ENCODE results near the gene NUP205. TPM values are rescaled to one million over a fixed set of nuclear protein-coding genes. Genes with fewer than 3 reads are reported as not detected.

Gene NUP205
- total RNA-seq, 1 experiment from 2014 or later, result 90.4 TPM

DNA sequence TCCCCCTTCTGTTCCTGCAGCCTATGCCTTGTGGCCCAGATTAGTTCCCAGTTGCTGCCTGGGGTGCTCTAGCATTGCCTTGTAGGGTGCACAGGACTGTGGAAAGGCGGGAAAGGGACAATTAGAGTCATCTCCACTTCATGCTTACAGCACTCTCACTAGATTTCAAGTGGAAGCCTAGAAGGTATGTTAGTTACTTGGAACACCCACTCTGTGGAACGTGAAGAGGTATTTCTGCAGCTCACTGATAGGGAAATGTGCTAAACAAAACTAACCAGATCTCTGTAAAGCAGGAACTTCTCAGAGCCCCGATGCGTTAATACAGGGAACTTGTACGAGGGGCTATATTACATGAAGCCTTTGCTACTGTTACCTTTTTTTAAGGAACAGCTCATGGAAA is 124.0 kb downstream of the NUP205 start:
- Histone ChIP-seq H3K4me1 (ENCODE audit: control insufficient read depth, insufficient read depth, low read length) (no peaks in the 10 kb centered on the region), H3K9me3 (ENCODE audit: control insufficient read depth, insufficient read depth, low read depth, low read length) (no peaks in the 10 kb centered on the region)
- CTCF ChIA-PET, result no interaction called here

DNA sequence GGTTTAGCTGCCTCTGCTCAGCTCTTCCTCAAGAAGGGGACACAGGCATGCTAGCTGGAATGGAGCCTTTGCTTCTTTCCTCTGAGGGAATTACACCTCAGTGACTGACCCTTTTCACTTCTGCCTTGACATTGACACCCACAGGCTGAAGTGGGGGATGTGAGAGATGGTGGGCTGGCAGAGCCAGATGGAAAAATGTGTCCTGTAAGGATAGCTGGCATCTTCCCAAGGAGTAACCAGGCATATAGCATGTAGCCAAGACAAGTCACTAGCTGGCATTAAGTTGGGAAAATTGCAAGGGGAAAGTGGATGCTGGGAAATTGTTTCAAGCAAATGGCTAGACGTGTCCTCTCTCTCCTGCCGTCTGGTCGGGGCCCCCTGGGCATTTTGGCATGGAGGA is 124.5 kb downstream of the NUP205 start:
- Histone ChIP-seq H3K27me3 (ENCODE audit: control insufficient read depth, insufficient read depth, low read length) (no peaks in the 10 kb centered on the region), H3K4me3 (ENCODE audit: low read depth in 2 of 2, low read length in 2 of 2) (no peak overlapping the region), H3K27ac (ENCODE audit: low read length) (no peak overlapping the region), H3K36me3 (ENCODE audit: control insufficient read depth, insufficient read depth, low read length) (no peaks in the 10 kb centered on the region; the same call in 1 of the 2 replicates), H3K4me1 (ENCODE audit: control insufficient read depth, insufficient read depth, low read length) (no peaks in the 10 kb centered on the region), H3K9me3 (ENCODE audit: control insufficient read depth, insufficient read depth, low read depth, low read length) (no peaks in the 10 kb centered on the region)
- in situ Hi-C loops (cut with HindIII; ENCODE audit: low pct_unique_long_range_greater_than_20kb, low sequenced_read_pairs) (no loop called here), intact Hi-C loops (cut with micrococcal nuclease; ENCODE audit: unreplicated experiment) (no loop called here)
- POLR2A ChIA-PET, result no interaction called here
- no TSS peak for BruUV-seq (replicated peaks)
- no peak for ATAC-seq
- CTCF ChIA-PET, result interaction anchor here (0.5 kb wide), 1 partner anchor 28 kb away, joined by 6 read pairs; no protein-coding TSS in a partner anchor
- TF ChIP-seq, protein P1, sequence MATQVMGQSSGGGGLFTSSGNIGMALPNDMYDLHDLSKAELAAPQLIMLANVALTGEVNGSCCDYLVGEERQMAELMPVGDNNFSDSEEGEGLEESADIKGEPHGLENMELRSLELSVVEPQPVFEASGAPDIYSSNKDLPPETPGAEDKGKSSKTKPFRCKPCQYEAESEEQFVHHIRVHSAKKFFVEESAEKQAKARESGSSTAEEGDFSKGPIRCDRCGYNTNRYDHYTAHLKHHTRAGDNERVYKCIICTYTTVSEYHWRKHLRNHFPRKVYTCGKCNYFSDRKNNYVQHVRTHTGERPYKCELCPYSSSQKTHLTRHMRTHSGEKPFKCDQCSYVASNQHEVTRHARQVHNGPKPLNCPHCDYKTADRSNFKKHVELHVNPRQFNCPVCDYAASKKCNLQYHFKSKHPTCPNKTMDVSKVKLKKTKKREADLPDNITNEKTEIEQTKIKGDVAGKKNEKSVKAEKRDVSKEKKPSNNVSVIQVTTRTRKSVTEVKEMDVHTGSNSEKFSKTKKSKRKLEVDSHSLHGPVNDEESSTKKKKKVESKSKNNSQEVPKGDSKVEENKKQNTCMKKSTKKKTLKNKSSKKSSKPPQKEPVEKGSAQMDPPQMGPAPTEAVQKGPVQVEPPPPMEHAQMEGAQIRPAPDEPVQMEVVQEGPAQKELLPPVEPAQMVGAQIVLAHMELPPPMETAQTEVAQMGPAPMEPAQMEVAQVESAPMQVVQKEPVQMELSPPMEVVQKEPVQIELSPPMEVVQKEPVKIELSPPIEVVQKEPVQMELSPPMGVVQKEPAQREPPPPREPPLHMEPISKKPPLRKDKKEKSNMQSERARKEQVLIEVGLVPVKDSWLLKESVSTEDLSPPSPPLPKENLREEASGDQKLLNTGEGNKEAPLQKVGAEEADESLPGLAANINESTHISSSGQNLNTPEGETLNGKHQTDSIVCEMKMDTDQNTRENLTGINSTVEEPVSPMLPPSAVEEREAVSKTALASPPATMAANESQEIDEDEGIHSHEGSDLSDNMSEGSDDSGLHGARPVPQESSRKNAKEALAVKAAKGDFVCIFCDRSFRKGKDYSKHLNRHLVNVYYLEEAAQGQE (IDR thresholded peaks at IDR 0.05; ENCODE audit: insufficient read depth in 1 of 2, low read depth in 2 of 2, low read length in 1 of 2), result no peak
- no peak for TF ChIP-seq POLR2AphosphoS5 (IDR thresholded peaks at IDR 0.05; ENCODE audit: low read depth, low read length)
- no peak for TF ChIP-seq TCF7L2 (IDR thresholded peaks at IDR 0.05; ENCODE audit: low read depth, low read length)
- TF ChIP-seq SIN3A (IDR thresholded peaks at IDR 0.05; ENCODE audit: borderline replicate concordance, insufficient read depth, low read depth, low read length), result no peak
- no peak for TF ChIP-seq CTCF (IDR thresholded peaks at IDR 0.05)
- no peak for DNase-seq (ENCODE audit: low read depth, low spot score)

More for the DNA sequence above, 124.0 kb downstream of the NUP205 start:
- ATAC-seq (no peak), DNase-seq (ENCODE audit: low read depth, low spot score) (no peak)
- BruUV-seq (replicated peaks), result no TSS peak
- TF ChIP-seq, protein P1 (IDR thresholded peaks at IDR 0.05; ENCODE audit: insufficient read depth in 1 of 2, low read depth in 2 of 2, low read length in 1 of 2), result no peak
- TF ChIP-seq TCF7L2 (IDR thresholded peaks at IDR 0.05; ENCODE audit: low read depth, low read length), result no peak
- TF ChIP-seq POLR2AphosphoS5 (IDR thresholded peaks at IDR 0.05; ENCODE audit: low read depth, low read length), result no peak
- no peak for TF ChIP-seq SIN3A (IDR thresholded peaks at IDR 0.05; ENCODE audit: borderline replicate concordance, insufficient read depth, low read depth, low read length)
- no peak for TF ChIP-seq CTCF (IDR thresholded peaks at IDR 0.05)
- in situ Hi-C loops (cut with HindIII; ENCODE audit: low pct_unique_long_range_greater_than_20kb, low sequenced_read_pairs), result no loop called here
- H3K36me3 ChIP-seq (ENCODE audit: control insufficient read depth, insufficient read depth, low read length), result no peaks in the 10 kb centered on the region; the same call in 1 of the 2 replicates
- POLR2A ChIA-PET, result no interaction called here
- intact Hi-C loops (cut with micrococcal nuclease; ENCODE audit: unreplicated experiment), result no loop called here
- no peaks in the 10 kb centered on the region for H3K27me3 ChIP-seq (ENCODE audit: control insufficient read depth, insufficient read depth, low read length)
- H3K27ac ChIP-seq (ENCODE audit: low read length), result no peak overlapping the region
- no peak overlapping the region for H3K4me3 ChIP-seq (ENCODE audit: low read depth in 2 of 2, low read length in 2 of 2)

All from Panc1 (cell line).